T-helper 1 cell treated with Interleukin-12 subunit alpha and Interleukin-12 subunit beta and Interleukin-4 antibody, amounts not matched to agents 30 ng/mL and 1 ng/mL, for 36 hours (primary cell): ENCODE measurements around the gene IL21. TPM values are rescaled to one million over a fixed set of nuclear protein-coding genes. Genes with fewer than 3 reads are reported as not detected.

Experiments used
- intact Hi-C: fragments of 100-400 bp; cut with micrococcal nuclease; formaldehyde crosslinking; loops from one replicate; pipeline ENCODE4 v1.15.1; 2024
- total RNA-seq: library from RNA; stranded (reverse); gene quantifications from 2 replicates; pipeline ENCODE4 v1.2.3, GENCODE V29; 2022

The IL21 gene
- total RNA-seq, 1 donor from 2014 or later, result 29.8 TPM

DNA sequence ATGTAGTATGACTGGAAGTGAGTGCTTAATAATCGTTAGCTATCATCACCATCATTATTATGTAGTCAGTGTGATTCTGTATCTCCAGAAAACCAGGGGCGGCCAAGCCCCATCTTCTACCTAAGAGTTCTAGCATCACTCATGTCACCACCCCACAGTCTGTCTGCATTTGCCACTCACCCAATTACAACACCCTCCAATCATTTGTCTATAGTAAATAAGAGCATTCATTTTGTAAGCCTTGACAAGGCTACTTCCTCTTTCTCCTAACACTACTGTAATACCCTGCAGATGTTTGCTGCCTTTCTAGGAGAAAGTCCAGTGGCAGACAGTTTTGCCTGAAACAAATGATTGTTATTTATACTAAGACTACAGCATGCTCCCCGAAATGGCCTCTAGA, 15.8 kb upstream of the IL21 start:
- intact Hi-C loops, result no loop called here

DNA sequence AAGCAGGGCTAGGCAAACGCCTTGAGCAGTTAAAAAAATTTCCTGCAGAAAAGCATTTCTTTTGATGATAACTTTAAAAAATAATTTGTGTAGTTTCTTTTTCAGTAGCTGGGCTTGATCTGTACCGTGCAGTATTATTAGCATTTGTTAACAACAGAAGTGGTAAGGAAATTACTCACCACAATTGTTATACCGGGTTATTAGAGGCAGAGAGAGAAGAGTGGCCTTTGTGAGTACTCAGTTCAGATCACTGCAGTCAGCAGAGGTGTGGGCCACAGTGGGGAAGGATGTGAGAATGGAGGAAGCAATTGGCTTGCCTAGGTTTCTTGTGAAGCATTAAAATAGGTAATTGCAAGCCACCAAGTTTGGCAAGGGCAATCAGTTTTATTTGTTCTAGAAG, 14.3 kb upstream of the IL21 start:
- intact Hi-C loops, result no loop called here

DNA sequence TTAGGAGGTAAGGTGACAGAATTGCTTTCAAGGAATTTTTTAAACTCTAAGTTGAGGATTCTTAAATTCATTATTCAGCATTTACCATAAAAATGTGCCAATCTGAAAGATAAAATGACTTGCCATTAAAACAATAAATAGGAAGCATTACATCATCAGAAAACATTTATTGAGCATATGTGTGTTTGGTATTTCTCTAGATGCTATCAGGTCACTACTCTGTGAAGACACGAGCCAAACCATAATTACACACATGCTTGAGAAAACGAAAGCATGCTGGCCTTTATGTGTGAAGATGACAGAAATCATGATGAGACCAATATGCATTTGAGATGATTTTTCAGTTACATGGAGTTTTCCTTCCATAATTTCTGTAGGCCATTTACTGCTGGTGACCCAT, 12.3 kb upstream of the IL21 start:
- intact Hi-C loops, result loop anchor here (2.0 kb wide), 1 partner anchor 30 kb away; no protein-coding TSS in a partner anchor

DNA sequence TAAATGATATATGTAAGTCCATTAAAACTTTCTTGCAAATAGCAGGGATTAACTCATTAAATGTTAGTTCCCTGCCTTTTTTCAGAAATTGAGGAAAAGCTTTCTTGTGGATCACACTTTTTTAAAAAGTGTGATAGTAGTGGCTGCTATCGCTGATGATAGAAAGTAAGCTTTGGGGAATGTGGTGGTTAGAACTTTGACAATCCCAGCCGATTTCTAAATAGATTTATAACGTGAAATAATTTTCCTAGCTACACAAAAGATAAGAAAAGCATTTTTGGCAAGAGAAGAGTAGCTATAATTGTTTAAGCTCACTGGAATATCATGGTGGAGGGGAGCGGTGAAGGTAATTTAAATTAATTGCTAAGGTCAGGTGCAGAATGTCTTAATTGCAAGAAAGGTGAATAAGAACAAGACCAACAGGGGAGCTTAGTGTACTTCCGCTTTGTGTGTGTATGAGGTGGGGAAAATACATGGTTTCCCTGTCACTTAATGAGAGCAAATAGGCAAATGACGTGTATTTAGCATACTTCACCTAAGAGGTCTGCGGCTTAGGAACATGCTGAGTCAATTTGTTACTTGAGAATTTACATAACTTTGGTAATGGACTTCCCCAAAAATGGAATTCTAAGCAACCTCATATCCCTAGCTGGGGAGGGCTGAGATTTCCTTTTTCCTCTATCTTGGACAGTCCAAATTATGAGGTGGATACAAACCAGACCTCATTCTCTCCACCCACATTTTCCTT, 11.7 kb upstream of the IL21 start:
- intact Hi-C loops, result loop anchor here (1.0 to 2.0 kb wide), 2 partner anchors 11 to 30 kb away; partner anchors contain the start of gene IL21

DNA sequence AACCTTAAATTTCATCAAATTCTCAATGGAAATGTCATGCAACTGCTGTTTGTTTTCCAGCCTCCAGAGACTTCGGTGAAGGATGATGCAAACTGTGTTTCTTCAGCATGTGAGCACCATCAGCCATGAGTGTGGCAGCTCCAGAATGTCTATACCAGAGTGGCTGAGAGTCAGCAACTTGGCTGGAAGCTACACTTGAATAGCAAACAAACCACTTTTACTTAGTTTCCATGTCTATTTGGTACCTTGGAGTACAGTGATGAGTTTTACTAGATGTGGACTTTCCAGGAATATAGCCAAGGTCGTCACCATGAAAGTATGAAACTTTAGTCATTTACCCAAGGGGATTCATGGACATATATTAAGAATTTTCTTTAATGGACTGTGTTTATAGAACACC, 4.3 kb upstream of the IL21 start:
- intact Hi-C loops, result no loop called here

DNA sequence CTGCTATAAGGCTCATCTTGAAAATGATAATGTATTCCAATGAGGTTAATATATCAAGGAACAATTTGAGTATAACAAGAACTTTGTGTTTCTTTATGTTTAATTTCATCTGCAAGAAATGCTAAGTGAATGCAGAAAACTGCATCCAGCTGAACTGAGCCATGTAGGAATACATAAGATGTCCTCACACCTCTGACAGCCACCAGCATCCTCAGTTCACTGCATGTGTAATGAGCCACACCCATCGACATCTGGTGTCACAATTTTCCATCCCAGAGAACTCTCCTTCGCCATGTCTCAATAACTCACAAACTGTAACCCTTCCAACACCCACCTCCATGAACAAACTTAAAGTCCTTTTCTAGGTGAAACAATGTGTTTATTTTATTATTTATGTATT, 3.3 kb upstream of the IL21 start:
- intact Hi-C loops, result no loop called here

DNA sequence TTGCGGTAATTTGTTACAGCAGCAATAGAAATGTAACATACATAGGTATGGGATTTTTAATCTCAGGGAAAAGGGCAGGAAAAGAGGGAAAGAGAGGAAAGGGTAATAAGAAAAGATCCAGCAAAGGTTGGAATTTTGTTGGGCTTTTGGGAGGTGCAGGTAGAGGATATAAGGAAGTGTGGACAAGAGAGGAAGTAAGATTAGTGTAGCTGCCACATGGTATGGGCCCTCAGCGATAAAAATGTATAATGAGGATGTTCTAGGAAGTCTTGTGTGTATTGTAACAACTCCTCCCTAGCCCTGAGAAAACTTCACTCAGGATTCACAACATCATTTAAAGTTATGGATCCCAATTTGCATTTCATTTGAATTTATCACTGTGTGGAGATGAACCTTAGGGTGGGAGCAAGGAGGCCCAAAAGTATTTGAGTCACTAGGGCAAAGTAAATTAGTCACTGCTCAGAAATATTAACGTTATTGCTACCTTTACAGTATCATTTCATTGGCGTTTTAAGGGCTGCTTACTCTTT, 2.8 kb upstream of the IL21 start:
- intact Hi-C loops, result no loop called here

DNA sequence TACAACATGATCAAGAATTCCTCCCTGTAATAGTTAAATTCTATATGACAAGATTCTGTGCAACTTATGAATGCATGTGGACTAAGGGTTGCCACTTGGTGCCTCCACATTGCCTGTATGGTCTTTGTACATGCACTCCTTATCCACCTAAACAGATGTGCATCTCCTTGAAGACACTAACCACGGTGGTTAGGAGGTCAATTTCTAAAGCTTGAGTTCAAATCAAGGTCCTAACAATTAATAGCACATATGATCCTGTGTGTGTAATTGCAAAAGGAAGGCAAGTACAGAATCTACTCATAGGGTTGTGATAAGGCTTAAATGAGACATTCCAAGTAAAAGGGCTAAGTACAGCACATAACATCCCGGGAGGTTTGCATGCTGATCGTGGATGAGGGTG, 1.5 kb upstream of the IL21 start:
- intact Hi-C loops, result no loop called here

DNA sequence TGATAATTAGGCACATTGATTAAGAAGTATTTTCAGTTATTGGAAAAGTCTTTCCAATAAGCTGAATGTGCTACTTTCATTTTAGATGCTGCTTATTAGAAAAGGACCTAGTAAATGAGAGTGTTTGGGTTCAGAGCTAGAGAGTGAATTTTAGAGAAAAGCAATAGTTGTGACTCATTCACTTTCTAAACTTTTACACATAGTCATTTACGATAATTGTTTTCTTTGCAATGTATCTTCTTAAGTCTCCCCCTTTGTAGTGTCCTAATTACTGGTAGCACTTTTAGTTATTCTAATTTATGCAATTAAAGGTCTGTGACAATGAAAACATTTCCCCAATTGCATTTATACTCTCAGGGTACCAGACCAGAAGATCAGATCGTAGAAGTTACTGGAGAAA, 1.3 kb downstream of the IL21 start:
- intact Hi-C loops, result loop anchor here (1.0 to 5.0 kb wide), 5 partner anchors 19 to 303 kb away; partner anchors contain the start of gene NUDT6

DNA sequence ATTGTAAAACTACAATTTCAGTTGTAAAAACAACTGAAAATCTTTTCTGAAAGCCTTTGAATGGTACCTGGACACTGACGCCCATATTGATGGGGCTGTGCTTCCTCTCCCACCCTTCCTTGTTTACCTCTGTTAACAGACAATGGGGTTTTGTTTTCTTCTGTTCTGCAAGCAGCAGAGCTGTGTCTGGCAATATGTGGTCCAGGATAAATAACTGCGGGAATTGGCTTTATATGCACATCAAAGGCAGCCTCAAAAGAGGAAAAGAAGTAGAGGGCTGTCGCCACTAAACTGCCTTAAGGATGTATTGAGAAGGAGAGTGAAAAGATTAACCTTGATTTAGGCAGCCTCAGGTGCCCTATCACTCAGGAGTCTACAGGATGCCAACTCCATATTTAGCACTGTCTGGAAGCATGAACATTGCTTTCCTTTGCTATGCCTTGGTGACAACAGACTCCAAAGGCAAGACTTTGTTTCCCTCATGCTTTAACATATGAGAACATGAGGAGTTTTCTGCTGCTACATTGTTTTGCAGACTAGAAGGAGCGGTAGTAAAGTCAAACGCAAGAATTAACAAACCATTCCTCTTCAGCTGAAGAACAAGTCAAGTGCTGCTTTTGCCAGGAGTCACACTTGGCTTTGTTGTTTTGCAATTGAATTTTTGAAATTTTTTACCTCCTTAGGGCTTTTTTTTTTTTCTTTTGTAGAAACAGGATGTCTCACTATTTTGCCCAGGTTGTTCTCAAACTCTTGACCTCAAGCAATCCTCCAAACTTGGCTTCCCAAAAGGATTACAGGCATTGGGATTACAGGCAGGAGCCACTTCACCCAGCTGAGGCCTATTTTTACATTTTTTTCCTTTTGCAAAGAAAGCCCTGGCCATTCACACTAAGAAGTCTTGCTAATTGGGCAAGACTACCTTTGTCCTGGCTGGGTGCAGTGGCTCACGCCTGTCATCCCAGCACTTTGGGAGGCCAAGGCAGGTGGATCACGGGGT, 3.0 kb downstream of the IL21 start:
- intact Hi-C loops, result loop anchor here (1.0 to 5.0 kb wide), 7 partner anchors 16 to 304 kb away; partner anchors contain the start of genes BBS12 and NUDT6

DNA sequence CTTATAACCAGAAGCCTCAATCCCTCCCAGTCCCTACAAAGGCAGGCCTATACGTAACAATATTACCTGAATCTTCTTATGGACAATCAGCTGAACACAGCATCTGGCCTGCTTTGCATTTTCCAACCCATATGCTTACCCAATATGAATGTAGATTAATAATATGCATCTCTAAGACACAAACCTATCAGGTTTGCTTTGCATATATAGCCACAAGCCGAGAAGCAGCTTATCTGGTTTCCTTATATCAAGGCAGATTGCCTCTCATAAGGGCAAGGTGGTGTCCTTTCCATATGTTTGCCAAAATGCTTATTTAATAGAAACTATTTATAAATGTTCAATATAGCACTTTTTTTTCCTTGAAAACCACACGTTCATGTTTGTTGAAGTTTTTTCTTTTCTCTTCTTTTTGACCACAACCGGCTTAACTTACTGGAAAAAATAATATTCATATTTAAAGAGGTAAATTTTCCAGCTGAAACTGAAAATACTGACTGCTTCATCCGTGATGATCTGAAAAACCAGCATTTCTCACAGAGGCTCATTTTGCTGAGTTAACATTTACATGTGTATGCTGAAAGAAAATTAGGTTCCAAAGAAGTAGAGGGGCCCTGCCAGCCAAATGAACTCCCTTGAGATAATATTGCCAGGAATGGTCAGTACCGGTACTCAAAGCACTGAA, 3.8 kb downstream of the IL21 start:
- intact Hi-C loops, result loop anchor here (1.0 to 5.0 kb wide), 5 partner anchors 46 to 305 kb away; partner anchors contain the start of genes BBS12 and NUDT6

DNA sequence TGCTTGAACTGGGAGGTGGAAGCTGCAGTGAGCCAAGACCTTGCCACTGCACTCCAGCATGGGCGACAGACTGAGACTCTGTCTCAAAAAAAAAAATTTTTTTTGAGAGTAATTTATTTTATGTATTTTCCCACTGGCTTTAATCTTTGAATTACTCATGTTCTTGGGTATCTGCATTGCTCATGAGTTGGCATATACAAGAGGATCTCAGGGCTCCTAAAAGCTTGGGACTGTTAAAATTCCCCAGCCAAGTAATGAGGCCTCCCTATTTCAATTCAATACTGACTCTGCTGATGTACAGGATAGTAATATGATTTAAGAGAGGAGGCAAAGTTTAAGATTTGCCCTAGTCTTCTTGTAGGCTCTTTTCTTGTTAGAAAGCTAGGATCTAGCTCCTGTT, 6.2 kb downstream of the IL21 start:
- intact Hi-C loops, result loop anchor here (5.0 kb wide), 1 partner anchor 308 kb away; the partner anchor contains the start of gene NUDT6

DNA sequence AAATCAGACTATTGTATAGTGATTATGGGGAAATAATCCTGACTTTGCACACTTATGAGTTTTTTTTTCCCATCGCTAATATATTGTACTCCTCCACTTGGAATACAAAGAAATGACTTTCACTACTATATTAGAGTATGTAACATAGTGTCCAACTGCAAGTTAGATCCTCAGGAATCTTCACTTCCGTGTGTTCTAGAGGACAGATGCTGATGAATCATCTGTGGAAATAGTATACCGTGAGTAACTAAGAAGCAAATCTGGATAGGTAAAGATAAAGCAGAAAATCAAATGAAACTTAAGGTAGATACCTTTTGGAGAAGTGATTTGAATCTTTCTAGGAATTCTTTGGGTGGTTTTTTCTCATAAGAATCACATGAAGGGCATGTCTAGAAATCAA, 8.3 kb downstream of the IL21 start:
- intact Hi-C loops, result no loop called here

DNA sequence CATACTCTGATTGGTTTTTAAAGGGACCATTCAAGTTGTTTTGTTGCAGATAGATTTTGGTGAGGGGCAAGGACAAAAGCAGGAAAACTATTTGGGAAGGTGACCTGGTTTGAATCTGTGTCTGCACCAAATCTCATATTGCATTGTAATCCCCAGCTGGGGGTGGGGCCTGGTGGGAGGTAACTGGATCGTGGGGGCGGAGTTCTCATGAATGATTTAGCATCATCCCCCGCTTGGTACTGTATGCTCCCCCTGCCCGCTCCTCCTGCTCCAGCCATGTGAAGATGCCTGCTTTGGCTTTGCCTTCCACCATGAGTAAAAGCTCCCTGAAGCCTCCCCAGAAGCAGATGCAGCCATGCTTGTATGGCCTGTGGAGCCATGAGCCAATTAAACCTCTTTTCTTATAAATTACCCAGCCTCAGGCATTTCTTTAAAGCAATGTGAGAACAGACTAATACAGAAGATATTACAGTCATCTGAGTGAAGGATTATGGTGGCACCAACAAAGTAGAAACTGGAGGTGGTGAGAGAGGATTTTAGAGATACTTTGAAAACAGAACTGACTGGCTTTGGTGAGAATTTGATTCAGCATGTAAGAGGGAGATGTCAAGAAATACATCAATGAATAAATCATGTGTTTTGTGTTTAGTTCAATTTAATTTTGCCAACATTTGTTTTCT, 14.4 kb downstream of the IL21 start:
- intact Hi-C loops, result no loop called here

DNA sequence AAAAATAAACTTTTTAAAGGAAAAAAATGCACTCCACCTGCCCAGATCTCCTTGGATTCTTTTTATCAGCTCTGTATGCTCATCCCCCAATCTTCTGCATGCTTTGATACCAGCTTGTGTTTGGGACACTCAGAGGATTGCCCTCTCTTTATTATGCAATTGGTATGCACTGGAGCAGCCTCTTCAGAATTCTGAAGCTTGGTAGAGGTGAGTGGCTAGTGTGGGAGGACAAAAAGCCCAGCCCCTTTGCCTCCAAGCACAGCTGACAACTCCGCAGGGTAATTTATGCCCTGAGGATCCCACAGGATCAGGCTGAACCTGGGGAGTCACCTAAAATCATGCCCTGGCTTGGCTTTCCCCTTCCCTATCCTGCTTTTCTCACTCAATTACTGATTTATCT, 16.7 kb downstream of the IL21 start:
- intact Hi-C loops, result loop anchor here (5.0 kb wide), 1 partner anchor 223 kb away; the partner anchor contains the start of gene FGF2

DNA sequence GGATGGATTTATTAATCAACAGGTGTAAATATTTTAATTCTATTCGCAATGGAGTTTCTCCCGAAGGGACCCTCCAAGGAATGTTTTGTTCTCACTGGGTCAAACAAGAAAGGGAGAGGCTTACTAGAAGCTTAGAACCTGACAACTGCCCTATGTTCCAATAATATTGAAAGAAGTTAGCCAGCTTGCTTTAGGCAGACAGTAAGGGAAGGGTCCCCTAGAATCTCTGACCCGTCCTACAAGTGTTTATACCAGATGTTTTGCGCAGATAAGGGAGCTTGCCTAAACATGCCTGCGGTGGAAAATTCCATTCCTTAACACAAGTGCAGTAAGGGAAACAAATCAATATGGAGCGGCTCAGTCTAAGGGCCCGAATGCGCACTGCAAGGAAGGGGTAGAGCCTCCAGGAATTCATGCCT, 17.7 kb downstream of the IL21 start:
- intact Hi-C loops, result loop anchor here (2.0 to 5.0 kb wide), 5 partner anchors 18 to 500 kb away; partner anchors contain the start of gene FGF2

DNA sequence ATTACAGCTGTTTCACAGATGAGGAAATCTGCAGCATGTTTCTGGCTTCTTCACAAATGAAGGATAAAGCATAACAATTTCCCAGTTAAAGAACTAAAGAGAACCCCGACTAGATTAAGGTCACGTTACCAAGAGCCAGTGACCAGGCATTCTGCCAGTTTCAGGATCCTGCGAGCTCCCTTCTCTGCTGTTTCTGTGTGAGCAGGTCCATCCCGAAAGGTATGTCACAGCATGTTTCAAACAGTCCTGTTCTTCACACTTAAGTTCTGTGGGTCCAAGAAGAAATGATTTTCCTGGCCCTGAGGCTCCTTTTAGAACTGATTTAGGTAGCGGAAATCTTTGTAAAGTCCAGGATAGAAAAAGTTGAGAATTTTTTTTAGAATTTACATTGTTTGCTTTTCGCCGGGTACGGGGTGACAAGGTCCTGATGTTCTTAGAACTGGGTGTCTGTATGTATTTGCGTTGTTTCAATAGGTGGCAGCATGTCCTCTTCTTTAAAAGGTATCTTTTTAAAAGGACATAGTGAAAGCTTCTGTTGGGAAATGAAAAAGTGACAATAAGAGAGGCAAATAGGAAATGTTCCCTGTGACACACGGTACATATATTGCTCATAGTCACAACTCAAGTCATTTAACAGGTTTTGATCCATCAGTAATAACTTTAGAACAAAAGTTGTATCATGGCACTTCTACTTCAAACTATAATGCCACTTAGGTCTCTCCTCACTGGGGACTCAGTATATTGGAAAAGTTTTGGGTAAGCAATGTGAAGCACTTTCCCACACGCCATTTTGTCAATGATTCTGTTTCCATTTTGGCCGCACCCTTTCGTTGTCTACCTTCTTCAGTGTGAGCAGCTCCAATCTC, 18.4 kb downstream of the IL21 start:
- intact Hi-C loops, result loop anchor here (1.0 to 5.0 kb wide), 15 partner anchors 16 to 702 kb away; partner anchors contain the start of genes BBS12 and FGF2

DNA sequence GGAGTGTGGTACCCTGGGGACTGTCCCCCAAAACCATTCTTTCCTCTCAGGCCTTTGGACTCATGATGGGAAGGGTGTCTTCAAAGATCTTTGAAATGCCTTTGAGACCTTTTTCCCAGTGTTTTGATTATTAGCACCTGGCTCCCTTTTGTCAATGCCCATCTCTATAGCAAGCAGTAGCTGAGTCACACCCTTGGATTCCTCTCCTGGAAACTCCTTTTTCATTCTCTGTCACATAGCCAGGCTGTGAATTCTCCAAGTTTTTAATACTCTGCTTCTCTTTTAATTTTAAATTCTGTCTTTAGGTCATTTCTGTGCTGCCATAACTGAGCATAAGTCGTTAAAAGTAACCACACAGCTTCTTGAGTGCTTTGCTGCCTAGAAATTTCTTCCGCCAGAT, 29.7 kb downstream of the IL21 start:
- intact Hi-C loops, result no loop called here
